Type B pancreatic cell (in vitro differentiated cells): ENCODE data around the gene ATP5ME. TPM values are rescaled to one million over a fixed set of nuclear protein-coding genes. Genes with fewer than 3 reads are reported as not detected.

Experiments used
- DNase-seq: peaks from one replicate; pipeline ENCODE4 v3.0.0; 2021; ENCODE audit warnings: mixed read lengths; ENCODE audit not compliant: unreplicated experiment; ENCODE audit errors: extremely low spot score
- H3K27ac Mint-ChIP-seq: 2 replicates; pipeline ENCODE4 v1.8.0; 2021; ENCODE audit warnings: mild to moderate bottlenecking, mixed read lengths
- H3K27me3 Mint-ChIP-seq: 2 replicates; pipeline ENCODE4 v1.8.0; 2021; ENCODE audit warnings: mixed read lengths
- H3K36me3 Mint-ChIP-seq: 2 replicates; pipeline ENCODE4 v1.8.0; 2021; ENCODE audit warnings: mixed read lengths
- H3K4me1 Mint-ChIP-seq: one replicate; pipeline ENCODE4 v1.8.0; 2021; ENCODE audit warnings: mixed read lengths; ENCODE audit not compliant: unreplicated experiment
- H3K4me3 Mint-ChIP-seq: 2 replicates; pipeline ENCODE4 v1.8.0; 2021; ENCODE audit warnings: mild to moderate bottlenecking, mixed read lengths
- H3K9me3 Mint-ChIP-seq: 2 replicates; pipeline ENCODE4 v1.8.0; 2021; ENCODE audit warnings: mixed read lengths
- CTCF ChIP-seq: fragments of 200-600 bp; sonication (generic); conservative IDR thresholded peaks from 2 replicates; pipeline ENCODE4 v1.5.0; 2021; ENCODE audit warnings: antibody characterized with exemption, mild to moderate bottlenecking
- total RNA-seq: library from RNA; stranded (reverse); gene quantifications from 2 replicates; pipeline ENCODE4 v1.2.1, GENCODE V29; 2021; ENCODE audit warnings: low replicate concordance

Gene ATP5ME
- total RNA-seq, 1 donor from 2014 or later: 285 TPM

GRCh38 chr4:653080-653821 is 20.8 kb downstream of the ATP5ME start:
- no peaks in the 10 kb centered on the region for H3K9me3 Mint-ChIP-seq
- H3K27ac Mint-ChIP-seq: no peak overlapping the region
- H3K36me3 Mint-ChIP-seq: no peaks in the 10 kb centered on the region
- no peak for TF ChIP-seq CTCF
- H3K4me3 Mint-ChIP-seq: no peak overlapping the region
- no peaks in the 10 kb centered on the region for H3K27me3 Mint-ChIP-seq
- H3K4me1 Mint-ChIP-seq: peaks cover 4% of the 10 kb centered on the region
- no peak for DNase-seq

DNA sequence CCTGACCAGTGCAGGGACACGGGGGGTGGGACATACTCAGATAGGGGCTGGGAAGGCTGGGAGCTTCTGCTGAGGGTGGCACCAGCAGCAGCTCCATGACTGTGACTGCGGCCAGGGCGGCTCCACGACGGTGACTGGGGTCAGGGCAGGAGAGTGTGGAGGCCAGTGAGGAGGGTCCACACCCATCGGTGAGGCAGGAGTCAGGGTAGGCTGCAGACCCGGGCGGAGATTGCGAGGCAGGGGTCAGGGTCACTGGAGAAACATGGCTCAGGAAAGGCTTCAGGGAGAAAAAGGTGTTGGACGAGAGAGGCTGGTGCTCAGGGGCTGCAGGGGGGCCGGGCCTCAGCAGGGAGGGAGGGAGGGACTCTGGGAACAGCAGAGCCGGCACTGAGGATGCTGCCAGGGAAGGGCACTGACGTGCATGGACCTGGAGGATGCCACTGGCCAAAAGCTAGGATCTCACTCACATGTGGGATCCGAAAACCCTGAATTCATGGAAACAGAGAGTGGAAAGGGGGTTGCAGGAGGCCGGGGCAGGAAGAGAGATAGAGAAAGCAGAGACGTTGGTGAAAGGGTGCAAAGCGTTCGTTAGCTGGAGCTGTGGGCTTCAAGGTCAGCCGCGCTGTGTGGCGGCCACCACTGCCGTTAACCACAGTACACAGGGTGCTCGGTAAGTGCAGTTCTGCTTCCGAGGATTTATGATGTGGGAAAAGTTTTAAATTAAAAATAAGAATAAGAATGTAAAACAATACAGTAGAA is 22.0 kb downstream of the ATP5ME start:
- Mint-ChIP-seq H3K9me3 (no peaks in the 10 kb centered on the region), H3K4me3 (no peak overlapping the region), H3K4me1 (peaks cover 6% of the 10 kb centered on the region), H3K36me3 (no peaks in the 10 kb centered on the region), H3K27ac (no peak overlapping the region), H3K27me3 (no peaks in the 10 kb centered on the region)
- TF ChIP-seq CTCF: no peak
- no peak for DNase-seq

DNA sequence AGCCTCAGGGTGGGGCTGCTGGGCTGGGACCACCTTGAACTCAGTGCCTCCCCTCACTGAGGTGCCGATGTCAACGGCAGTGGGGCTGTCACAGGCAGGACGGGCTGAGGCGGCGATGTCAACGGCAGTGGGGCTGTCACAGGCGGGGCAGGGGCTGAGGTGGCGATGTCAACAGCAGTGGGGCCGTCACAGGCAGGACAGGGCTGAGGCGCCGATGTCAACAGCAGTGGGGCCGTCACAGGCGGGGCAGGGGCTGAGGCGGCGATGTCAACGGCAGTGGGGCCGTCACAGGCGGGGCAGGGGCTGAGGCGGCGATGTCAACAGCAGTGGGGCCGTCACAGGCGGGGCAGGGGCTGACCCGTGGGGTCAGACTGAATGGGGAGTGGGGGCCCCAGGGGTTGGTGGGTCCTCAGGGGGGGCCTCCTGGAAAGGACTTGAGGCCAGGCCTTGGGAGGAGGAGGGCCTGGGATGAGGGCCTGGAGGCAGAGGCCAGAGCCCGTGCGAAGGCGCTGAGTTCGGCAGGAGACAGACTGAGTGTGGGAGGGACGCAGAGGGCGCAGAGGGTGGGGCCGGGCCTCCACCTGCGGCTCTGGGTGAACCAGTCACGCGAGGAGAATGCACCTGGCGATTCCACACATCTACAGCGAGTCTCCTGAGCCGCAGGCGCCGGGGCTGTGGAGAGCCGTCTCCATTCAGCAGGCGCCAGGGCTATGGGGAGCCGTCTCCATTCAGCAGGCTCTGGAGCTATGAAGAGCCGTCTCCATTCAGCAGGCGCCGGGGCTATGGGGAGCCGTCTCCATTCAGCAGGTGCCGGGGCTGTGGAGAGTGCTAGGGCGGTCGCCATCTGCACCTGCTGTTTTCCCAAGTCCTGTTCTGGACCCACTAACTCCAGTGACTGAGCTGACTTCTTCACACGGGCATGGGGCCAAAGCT is 22.9 kb downstream of the ATP5ME start:
- no peak overlapping the region for H3K4me3 Mint-ChIP-seq
- TF ChIP-seq CTCF: no peak
- H3K27me3 Mint-ChIP-seq: no peaks in the 10 kb centered on the region
- no peak overlapping the region for H3K27ac Mint-ChIP-seq
- no peak for DNase-seq
- peaks cover 6% of the 10 kb centered on the region for H3K4me1 Mint-ChIP-seq
- no peaks in the 10 kb centered on the region for H3K36me3 Mint-ChIP-seq
- no peaks in the 10 kb centered on the region for H3K9me3 Mint-ChIP-seq

DNA sequence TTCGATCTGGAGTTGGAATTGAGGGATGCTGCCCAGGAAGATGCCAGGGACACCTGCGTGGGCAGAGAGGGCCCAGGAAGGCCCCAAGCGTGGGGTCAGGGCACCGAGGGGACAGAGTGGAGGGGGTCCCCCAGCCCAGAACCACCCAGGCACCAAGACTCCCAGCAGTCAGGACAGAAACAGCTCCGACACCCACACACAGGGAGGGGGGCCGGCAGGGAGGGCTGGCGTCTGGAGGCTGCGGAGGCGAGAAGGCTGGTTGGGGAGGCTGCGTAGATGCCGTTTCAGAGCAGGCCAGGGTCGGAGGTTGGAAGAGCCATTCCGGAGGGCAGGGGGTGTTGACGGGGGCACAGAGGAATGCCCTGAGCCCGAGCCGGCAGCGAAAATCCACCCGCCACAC is 23.6 kb downstream of the ATP5ME start:
- H3K27me3 Mint-ChIP-seq: no peaks in the 10 kb centered on the region
- no peak for DNase-seq
- H3K4me1 Mint-ChIP-seq: peaks cover 6% of the 10 kb centered on the region
- no peaks in the 10 kb centered on the region for H3K36me3 Mint-ChIP-seq
- no peak overlapping the region for H3K4me3 Mint-ChIP-seq
- no peaks in the 10 kb centered on the region for H3K9me3 Mint-ChIP-seq
- H3K27ac Mint-ChIP-seq: no peak overlapping the region
- no peak for TF ChIP-seq CTCF

GRCh38 chr4:649751-650310 is 24.2 kb downstream of the ATP5ME start:
- Mint-ChIP-seq H3K4me3 (no peak overlapping the region), H3K27me3 (no peaks in the 10 kb centered on the region), H3K36me3 (no peaks in the 10 kb centered on the region), H3K4me1 (peaks cover 6% of the 10 kb centered on the region), H3K9me3 (no peaks in the 10 kb centered on the region), H3K27ac (no peak overlapping the region)
- DNase-seq: no peak
- TF ChIP-seq CTCF: no peak
